IPS-18a (cell line): ENCODE measurements around the gene NEIL3.

ENCODE experiments used
- H3K27ac ChIP-seq: one replicate; pipeline ENCODE4 v1.5.1; 2013; ENCODE audit warnings: low read length
- H3K27me3 ChIP-seq: one replicate; pipeline ENCODE4 v1.6.1; 2013; ENCODE audit warnings: mild to moderate bottlenecking, low read length; ENCODE audit not compliant: control insufficient read depth, insufficient read depth
- H3K36me3 ChIP-seq: one replicate; pipeline ENCODE4 v1.6.1; 2013; ENCODE audit warnings: low read depth, low read length; ENCODE audit not compliant: control insufficient read depth
- H3K4me1 ChIP-seq: one replicate; pipeline ENCODE4 v1.6.1; 2013; ENCODE audit warnings: low read depth, low read length; ENCODE audit not compliant: control insufficient read depth
- H3K4me3 ChIP-seq: one replicate; pipeline ENCODE4 v1.5.1; 2013; ENCODE audit warnings: low read length
- H3K9ac ChIP-seq: one replicate; pipeline ENCODE4 v1.6.1; 2013; ENCODE audit warnings: mild to moderate bottlenecking, low read length, moderate library complexity
- H3K9me3 ChIP-seq: one replicate; pipeline ENCODE4 v1.6.1; 2013; ENCODE audit warnings: low read depth, low read length; ENCODE audit not compliant: control insufficient read depth

Gene NEIL3

GRCh38 chr4:177403746-177404145 is 94.1 kb downstream of the NEIL3 start:
- no peaks in the 10 kb centered on the region for H3K36me3 ChIP-seq
- H3K9ac ChIP-seq: no peak overlapping the region
- no peak overlapping the region for H3K4me3 ChIP-seq
- no peaks in the 10 kb centered on the region for H3K27me3 ChIP-seq
- no peak overlapping the region for H3K27ac ChIP-seq
- no peaks in the 10 kb centered on the region for H3K9me3 ChIP-seq
- H3K4me1 ChIP-seq: peaks cover 12% of the 10 kb centered on the region

GRCh38 chr4:177404342-177404741 is 94.7 kb downstream of the NEIL3 start:
- no peak overlapping the region for H3K27ac ChIP-seq
- no peak overlapping the region for H3K9ac ChIP-seq
- no peak overlapping the region for H3K4me3 ChIP-seq
- H3K27me3 ChIP-seq: no peaks in the 10 kb centered on the region
- no peaks in the 10 kb centered on the region for H3K9me3 ChIP-seq
- no peaks in the 10 kb centered on the region for H3K36me3 ChIP-seq
- peaks cover 12% of the 10 kb centered on the region for H3K4me1 ChIP-seq

DNA sequence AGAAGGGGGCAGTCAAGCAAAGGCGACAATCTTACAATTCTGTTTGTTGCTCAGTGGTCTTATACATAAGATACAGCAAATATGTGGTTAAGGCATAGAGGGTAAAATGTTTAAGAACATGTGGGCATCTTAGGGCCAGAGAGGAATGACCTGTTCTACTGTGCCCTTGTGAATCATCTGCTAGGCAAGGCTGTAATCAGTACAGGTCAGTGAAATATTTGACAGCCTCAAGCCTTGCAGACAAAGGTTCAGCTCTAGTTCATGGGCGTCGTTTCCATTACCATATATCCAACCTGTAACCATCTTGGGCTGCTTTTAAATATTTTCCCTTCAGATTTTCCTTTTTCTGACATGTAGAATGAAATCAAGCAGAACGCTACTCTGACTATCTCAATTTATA is 95.3 kb downstream of the NEIL3 start:
- Histone ChIP-seq H3K4me3 (no peak overlapping the region), H3K27ac (no peak overlapping the region), H3K9ac (no peak overlapping the region), H3K9me3 (no peaks in the 10 kb centered on the region), H3K27me3 (no peaks in the 10 kb centered on the region), H3K4me1 (peaks cover 12% of the 10 kb centered on the region), H3K36me3 (no peaks in the 10 kb centered on the region)

DNA sequence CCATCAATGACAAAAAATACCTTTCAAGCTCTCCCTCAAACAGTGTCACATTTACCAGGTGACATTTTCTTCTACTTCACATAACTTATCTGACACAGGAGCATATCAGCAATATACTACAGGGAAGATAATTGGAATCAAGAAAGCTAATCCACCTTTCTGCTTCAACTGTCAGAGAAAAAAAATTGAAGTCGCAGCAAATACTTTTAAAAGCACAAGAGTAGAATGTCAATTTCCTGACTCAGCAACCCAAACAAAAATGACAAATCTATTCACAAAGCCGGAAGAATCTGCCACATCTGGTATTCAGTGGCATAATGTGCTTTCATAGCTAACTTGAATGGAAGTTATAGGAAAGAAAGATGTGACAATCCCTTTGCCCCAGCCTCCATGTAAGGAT is 95.8 kb downstream of the NEIL3 start:
- no peak overlapping the region for H3K4me3 ChIP-seq
- H3K36me3 ChIP-seq: no peaks in the 10 kb centered on the region
- H3K4me1 ChIP-seq: peaks cover 12% of the 10 kb centered on the region
- no peaks in the 10 kb centered on the region for H3K9me3 ChIP-seq
- H3K27me3 ChIP-seq: no peaks in the 10 kb centered on the region
- no peak overlapping the region for H3K27ac ChIP-seq
- no peak overlapping the region for H3K9ac ChIP-seq

DNA sequence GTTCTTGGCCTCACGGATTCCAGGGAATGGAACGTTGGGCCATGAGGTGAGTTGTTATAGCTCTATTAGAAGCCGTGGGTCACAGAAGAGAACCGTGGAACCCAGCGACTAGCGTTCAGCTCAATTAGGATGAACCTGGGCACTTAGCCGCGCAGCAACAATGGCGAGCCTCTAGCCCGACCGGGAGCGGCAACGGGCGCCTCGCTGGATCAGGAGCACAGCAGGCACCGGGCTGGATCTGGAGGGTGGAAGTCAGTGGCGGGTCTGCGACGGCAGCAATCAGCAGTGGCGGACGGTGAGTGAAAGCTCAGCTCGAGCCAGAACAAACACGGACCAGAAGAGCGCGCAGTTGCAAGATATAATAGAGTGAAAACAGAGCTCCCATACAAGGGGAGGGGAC is 98.3 kb downstream of the NEIL3 start:
- H3K27me3 ChIP-seq: no peaks in the 10 kb centered on the region
- H3K9me3 ChIP-seq: no peaks in the 10 kb centered on the region
- H3K36me3 ChIP-seq: no peaks in the 10 kb centered on the region
- H3K27ac ChIP-seq: no peak overlapping the region
- no peak overlapping the region for H3K4me3 ChIP-seq
- no peak overlapping the region for H3K9ac ChIP-seq
- no peaks in the 10 kb centered on the region for H3K4me1 ChIP-seq

DNA sequence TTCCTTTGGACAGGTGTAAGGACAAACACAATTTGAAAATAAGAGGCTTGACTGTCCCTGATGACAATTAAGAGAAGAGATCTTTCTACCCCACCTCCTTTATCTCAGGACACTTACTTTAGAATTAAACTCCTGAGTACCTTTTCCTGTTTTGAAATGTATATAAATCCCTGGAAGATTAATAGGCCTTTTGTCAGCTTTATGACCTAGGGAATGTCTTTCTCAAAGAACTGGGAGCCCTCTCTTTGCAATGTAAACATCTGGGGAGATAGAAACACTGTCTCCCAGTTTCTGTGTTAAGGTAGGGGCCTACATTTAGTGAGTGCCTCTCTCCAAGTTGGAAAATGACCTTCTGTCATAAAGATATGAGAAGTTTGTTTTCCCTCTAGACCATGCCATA is 100.9 kb downstream of the NEIL3 start:
- no peak overlapping the region for H3K9ac ChIP-seq
- H3K9me3 ChIP-seq: no peaks in the 10 kb centered on the region
- H3K36me3 ChIP-seq: no peaks in the 10 kb centered on the region
- no peak overlapping the region for H3K4me3 ChIP-seq
- H3K4me1 ChIP-seq: no peaks in the 10 kb centered on the region
- H3K27me3 ChIP-seq: no peaks in the 10 kb centered on the region
- no peak overlapping the region for H3K27ac ChIP-seq

- Histone ChIP-seq H3K9me3 (no peaks in the 10 kb centered on the region), H3K27ac (no peak overlapping the region), H3K36me3 (no peaks in the 10 kb centered on the region)
Measured at GRCh38 chr4:177411996-177412395, 102.3 kb downstream of the NEIL3 start.

More at GRCh38 chr4:177411996-177412395, 102.3 kb downstream of the NEIL3 start:
- Histone ChIP-seq H3K4me1 (no peaks in the 10 kb centered on the region), H3K27me3 (no peaks in the 10 kb centered on the region), H3K4me3 (no peak overlapping the region), H3K9ac (no peak overlapping the region)
